ENCODE data around the gene GRIK4.

Gene GRIK4

GRCh38 chr11:120712014-120712413 is 200.5 kb downstream of the GRIK4 start:
- DNase-seq: no peak

- no peak for DNase-seq
Observed at GRCh38 chr11:120712881-120713280, 201.3 kb downstream of the GRIK4 start.

- DNase-seq: no peak
Observed at GRCh38 chr11:120713296-120713695, 201.7 kb downstream of the GRIK4 start.

- no peak for DNase-seq
Observed at GRCh38 chr11:120714438-120714837, 202.9 kb downstream of the GRIK4 start.

- no peak for DNase-seq
Observed at GRCh38 chr11:120715239-120715638, 203.7 kb downstream of the GRIK4 start.

- no peak for DNase-seq
Observed at GRCh38 chr11:120717042-120717441, 205.5 kb downstream of the GRIK4 start.

GRCh38 chr11:120717623-120718022 is 206.1 kb downstream of the GRIK4 start:
- DNase-seq: no peak

- DNase-seq: no peak
Observed at GRCh38 chr11:120718171-120718570, 206.6 kb downstream of the GRIK4 start.

- DNase-seq: peak; percentile 55
Observed at GRCh38 chr11:120719348-120719747, 207.8 kb downstream of the GRIK4 start.

GRCh38 chr11:120720760-120721159 is 209.2 kb downstream of the GRIK4 start:
- no peak for DNase-seq

- no peak for DNase-seq
Observed at GRCh38 chr11:120722524-120722923, 211.0 kb downstream of the GRIK4 start.

- DNase-seq: no peak
Observed at GRCh38 chr11:120723751-120724150, 212.2 kb downstream of the GRIK4 start.

- DNase-seq: no peak
Observed at GRCh38 chr11:120727752-120728151, 216.2 kb downstream of the GRIK4 start.

- DNase-seq: no peak
Observed at GRCh38 chr11:120735035-120735434, 223.5 kb downstream of the GRIK4 start.

GRCh38 chr11:120738516-120739046 is 227.0 kb downstream of the GRIK4 start:
- DNase-seq: no peak

GRCh38 chr11:120739780-120740179 is 228.2 kb downstream of the GRIK4 start:
- DNase-seq: no peak

- DNase-seq: no peak
Observed at GRCh38 chr11:120740380-120740779, 228.8 kb downstream of the GRIK4 start.

- DNase-seq: no peak
Observed at GRCh38 chr11:120744016-120744994, 232.8 kb downstream of the GRIK4 start.

- DNase-seq: no peak
Observed at GRCh38 chr11:120746376-120746775, 234.8 kb downstream of the GRIK4 start.

GRCh38 chr11:120746836-120747609 is 235.5 kb downstream of the GRIK4 start:
- DNase-seq: no peak

- DNase-seq: no peak
Observed at GRCh38 chr11:120747850-120748814, 236.6 kb downstream of the GRIK4 start.

GRCh38 chr11:120749395-120749794 is 237.8 kb downstream of the GRIK4 start:
- no peak for DNase-seq
